Measurements from ENCODE around the gene SH3TC1.

DNA sequence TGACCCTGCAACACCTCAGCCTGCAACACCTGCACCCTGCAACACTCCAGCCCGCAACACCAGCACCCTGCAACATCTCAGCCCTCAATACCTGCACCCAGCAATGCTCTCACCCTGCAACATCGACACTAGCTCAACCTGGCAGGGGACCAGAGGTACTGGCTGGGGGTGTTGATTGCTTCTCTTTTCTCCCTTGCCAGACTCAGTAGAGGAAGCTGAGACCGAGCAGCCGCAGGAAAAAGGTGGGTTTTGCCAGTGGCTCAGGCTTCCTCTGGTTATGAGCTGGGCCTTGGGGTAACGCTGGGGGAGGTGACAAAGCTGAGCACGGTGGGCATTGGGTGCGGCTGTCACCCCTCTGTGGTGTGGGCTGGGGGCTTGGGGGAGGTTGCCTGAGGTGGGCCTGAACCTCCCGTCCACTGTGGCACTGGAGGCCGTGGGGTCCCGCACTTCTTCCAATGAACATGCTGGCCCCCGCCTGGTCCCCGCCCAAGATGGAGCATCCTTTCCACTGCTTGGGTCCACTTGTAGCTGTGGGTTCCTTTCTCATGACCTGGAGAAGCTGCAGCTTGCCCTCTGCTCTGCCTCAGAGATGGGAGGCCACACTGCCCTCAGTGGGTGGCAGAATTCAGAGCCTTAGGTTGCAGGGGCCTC lies 26.0 kb downstream of the SH3TC1 start:
- TF ChIP-seq EZH2 (IDR thresholded peaks at IDR 0.05) (no peak), POLR2AphosphoS5 (IDR thresholded peaks at IDR 0.05; ENCODE audit: borderline replicate concordance, low read depth, low read length) (no peak)
